ENCODE results near the gene SDHA. TPM values are rescaled to one million over a fixed set of nuclear protein-coding genes. Genes with fewer than 3 reads are reported as not detected.

SDHA gene
- total and polyA plus RNA-seq, 2 of the 8 experiments (the other 6 are each of a cell fraction or from before 2014, with no cell fraction given) = 59.7 to 87.3 TPM

DNA sequence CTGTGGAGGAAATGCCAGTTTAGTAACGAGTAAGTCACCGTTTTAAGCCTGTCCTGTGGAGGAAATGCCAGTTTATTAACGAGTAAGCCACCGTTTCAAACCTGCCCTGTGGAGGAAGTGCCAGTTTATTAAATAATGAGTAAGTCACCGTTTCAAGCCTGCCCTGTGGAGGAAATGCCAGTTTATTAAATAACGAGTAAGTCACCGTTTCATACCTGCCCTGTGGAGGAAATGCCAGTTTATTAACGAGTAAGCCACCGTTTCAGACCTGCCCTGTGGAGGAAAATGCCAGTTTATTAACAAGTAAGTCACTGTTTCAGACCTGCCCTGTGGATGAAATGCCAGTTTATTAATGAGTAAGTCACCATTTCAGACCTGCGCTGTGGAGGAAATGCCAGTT is 34.4 kb downstream of the SDHA start (continued):
- TF ChIP-seq, protein P1, sequence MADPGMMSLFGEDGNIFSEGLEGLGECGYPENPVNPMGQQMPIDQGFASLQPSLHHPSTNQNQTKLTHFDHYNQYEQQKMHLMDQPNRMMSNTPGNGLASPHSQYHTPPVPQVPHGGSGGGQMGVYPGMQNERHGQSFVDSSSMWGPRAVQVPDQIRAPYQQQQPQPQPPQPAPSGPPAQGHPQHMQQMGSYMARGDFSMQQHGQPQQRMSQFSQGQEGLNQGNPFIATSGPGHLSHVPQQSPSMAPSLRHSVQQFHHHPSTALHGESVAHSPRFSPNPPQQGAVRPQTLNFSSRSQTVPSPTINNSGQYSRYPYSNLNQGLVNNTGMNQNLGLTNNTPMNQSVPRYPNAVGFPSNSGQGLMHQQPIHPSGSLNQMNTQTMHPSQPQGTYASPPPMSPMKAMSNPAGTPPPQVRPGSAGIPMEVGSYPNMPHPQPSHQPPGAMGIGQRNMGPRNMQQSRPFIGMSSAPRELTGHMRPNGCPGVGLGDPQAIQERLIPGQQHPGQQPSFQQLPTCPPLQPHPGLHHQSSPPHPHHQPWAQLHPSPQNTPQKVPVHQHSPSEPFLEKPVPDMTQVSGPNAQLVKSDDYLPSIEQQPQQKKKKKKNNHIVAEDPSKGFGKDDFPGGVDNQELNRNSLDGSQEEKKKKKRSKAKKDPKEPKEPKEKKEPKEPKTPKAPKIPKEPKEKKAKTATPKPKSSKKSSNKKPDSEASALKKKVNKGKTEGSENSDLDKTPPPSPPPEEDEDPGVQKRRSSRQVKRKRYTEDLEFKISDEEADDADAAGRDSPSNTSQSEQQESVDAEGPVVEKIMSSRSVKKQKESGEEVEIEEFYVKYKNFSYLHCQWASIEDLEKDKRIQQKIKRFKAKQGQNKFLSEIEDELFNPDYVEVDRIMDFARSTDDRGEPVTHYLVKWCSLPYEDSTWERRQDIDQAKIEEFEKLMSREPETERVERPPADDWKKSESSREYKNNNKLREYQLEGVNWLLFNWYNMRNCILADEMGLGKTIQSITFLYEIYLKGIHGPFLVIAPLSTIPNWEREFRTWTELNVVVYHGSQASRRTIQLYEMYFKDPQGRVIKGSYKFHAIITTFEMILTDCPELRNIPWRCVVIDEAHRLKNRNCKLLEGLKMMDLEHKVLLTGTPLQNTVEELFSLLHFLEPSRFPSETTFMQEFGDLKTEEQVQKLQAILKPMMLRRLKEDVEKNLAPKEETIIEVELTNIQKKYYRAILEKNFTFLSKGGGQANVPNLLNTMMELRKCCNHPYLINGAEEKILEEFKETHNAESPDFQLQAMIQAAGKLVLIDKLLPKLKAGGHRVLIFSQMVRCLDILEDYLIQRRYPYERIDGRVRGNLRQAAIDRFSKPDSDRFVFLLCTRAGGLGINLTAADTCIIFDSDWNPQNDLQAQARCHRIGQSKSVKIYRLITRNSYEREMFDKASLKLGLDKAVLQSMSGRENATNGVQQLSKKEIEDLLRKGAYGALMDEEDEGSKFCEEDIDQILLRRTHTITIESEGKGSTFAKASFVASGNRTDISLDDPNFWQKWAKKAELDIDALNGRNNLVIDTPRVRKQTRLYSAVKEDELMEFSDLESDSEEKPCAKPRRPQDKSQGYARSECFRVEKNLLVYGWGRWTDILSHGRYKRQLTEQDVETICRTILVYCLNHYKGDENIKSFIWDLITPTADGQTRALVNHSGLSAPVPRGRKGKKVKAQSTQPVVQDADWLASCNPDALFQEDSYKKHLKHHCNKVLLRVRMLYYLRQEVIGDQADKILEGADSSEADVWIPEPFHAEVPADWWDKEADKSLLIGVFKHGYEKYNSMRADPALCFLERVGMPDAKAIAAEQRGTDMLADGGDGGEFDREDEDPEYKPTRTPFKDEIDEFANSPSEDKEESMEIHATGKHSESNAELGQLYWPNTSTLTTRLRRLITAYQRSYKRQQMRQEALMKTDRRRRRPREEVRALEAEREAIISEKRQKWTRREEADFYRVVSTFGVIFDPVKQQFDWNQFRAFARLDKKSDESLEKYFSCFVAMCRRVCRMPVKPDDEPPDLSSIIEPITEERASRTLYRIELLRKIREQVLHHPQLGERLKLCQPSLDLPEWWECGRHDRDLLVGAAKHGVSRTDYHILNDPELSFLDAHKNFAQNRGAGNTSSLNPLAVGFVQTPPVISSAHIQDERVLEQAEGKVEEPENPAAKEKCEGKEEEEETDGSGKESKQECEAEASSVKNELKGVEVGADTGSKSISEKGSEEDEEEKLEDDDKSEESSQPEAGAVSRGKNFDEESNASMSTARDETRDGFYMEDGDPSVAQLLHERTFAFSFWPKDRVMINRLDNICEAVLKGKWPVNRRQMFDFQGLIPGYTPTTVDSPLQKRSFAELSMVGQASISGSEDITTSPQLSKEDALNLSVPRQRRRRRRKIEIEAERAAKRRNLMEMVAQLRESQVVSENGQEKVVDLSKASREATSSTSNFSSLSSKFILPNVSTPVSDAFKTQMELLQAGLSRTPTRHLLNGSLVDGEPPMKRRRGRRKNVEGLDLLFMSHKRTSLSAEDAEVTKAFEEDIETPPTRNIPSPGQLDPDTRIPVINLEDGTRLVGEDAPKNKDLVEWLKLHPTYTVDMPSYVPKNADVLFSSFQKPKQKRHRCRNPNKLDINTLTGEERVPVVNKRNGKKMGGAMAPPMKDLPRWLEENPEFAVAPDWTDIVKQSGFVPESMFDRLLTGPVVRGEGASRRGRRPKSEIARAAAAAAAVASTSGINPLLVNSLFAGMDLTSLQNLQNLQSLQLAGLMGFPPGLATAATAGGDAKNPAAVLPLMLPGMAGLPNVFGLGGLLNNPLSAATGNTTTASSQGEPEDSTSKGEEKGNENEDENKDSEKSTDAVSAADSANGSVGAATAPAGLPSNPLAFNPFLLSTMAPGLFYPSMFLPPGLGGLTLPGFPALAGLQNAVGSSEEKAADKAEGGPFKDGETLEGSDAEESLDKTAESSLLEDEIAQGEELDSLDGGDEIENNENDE (IDR thresholded peaks at IDR 0.05; ENCODE audit: insufficient replicate concordance, low read length) = no peak
- TF ChIP-seq NANOG (IDR thresholded peaks at IDR 0.05; ENCODE audit: insufficient read depth, low read depth, low read length, poor library complexity, severe bottlenecking) (no peak), TCF12 (IDR thresholded peaks at IDR 0.05; ENCODE audit: low read depth, low read length) (no peak), KDM5A (IDR thresholded peaks at IDR 0.05; ENCODE audit: low read length) (no peak), EGR1 (IDR thresholded peaks at IDR 0.05; ENCODE audit: borderline replicate concordance, low read depth, low read length) (no peak), SRF (IDR thresholded peaks at IDR 0.05; ENCODE audit: low read depth, low read length) (no peak), FOSL1 (IDR thresholded peaks at IDR 0.05; ENCODE audit: insufficient read depth, low read depth, low read length) (no peak), POLR2AphosphoS5 (IDR thresholded peaks at IDR 0.05; ENCODE audit: low read depth, low read length) (no peak)
- TF ChIP-seq, protein P2, sequence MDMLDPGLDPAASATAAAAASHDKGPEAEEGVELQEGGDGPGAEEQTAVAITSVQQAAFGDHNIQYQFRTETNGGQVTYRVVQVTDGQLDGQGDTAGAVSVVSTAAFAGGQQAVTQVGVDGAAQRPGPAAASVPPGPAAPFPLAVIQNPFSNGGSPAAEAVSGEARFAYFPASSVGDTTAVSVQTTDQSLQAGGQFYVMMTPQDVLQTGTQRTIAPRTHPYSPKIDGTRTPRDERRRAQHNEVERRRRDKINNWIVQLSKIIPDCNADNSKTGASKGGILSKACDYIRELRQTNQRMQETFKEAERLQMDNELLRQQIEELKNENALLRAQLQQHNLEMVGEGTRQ (IDR thresholded peaks at IDR 0.05; ENCODE audit: low read length) = no peak
